Chondrocyte (in vitro differentiated cells): ENCODE results near the gene TBC1D14. TPM values are rescaled to one million over a fixed set of nuclear protein-coding genes. Genes with fewer than 3 reads are reported as not detected.

ENCODE experiments used
- DNase-seq: peaks from one replicate; pipeline ENCODE4 v3.0.0; 2021; ENCODE audit warnings: mixed read lengths, low spot score
- H3K27ac Mint-ChIP-seq: one replicate; pipeline ENCODE4 v1.8.0; 2021; ENCODE audit warnings: mild to moderate bottlenecking, moderate library complexity, mixed read lengths; ENCODE audit not compliant: unreplicated experiment
- H3K27me3 Mint-ChIP-seq: 2 replicates; pipeline ENCODE4 v1.8.0; 2021; ENCODE audit warnings: low read depth, mixed read lengths
- H3K36me3 Mint-ChIP-seq: 2 replicates; pipeline ENCODE4 v1.8.0; 2021; ENCODE audit warnings: low read depth, mixed read lengths
- H3K4me1 Mint-ChIP-seq: 2 replicates; pipeline ENCODE4 v1.8.0; 2021; ENCODE audit warnings: low read depth, mild to moderate bottlenecking, mixed read lengths
- H3K4me3 Mint-ChIP-seq: one replicate; pipeline ENCODE4 v1.8.0; 2021; ENCODE audit warnings: mild to moderate bottlenecking, moderate library complexity, mixed read lengths; ENCODE audit not compliant: unreplicated experiment
- H3K9me3 Mint-ChIP-seq: 2 replicates; pipeline ENCODE4 v1.8.0; 2021; ENCODE audit warnings: low read depth, mixed read lengths
- CTCF ChIP-seq: fragments of 200-600 bp; sonication (generic); IDR thresholded peaks from 2 replicates; pipeline ENCODE4 v1.5.0; 2021; ENCODE audit warnings: antibody characterized with exemption, mild to moderate bottlenecking, moderate library complexity
- total RNA-seq: library from RNA; stranded (reverse); gene quantifications from 3 replicates; pipeline ENCODE4 v1.2.1, GENCODE V29; 2021

TBC1D14 gene
- total RNA-seq, 1 donor from 2014 or later = 25.2 TPM

DNA sequence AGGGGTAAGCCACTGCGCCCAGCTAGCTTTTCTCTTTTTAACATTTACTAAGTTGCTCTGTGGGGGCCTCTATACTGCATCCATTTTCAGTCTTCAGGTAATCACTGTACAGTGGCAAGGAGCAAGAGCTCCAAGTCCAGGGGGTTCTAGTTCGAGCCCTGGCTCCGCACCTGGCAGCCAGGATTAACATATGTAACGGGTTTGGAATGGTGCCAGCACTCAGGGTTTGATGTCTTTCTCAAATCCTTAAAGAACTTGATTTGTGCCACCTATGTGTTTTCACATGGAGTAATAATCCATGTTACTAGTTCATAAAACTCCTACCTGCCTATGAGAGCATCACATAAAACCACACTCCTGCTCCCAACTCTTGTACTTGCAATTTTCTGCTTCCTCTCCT is 153.7 kb downstream of the TBC1D14 start:
- Mint-ChIP-seq H3K27ac (no peak overlapping the region), H3K4me1 (peaks cover 23% of the 10 kb centered on the region), H3K9me3 (no peaks in the 10 kb centered on the region), H3K36me3 (peaks cover 10% of the 10 kb centered on the region), H3K27me3 (no peaks in the 10 kb centered on the region), H3K4me3 (no peak overlapping the region)
- no peak for DNase-seq
- no peak for TF ChIP-seq CTCF

GRCh38 chr4:7066006-7066405 is 156.4 kb downstream of the TBC1D14 start:
- Mint-ChIP-seq H3K27me3 (peaks cover 2% of the 10 kb centered on the region), H3K9me3 (no peaks in the 10 kb centered on the region), H3K36me3 (peaks cover 9% of the 10 kb centered on the region), H3K27ac (no peak overlapping the region), H3K4me3 (peak overlapping the region; percentile 91), H3K4me1 (peaks cover 37% of the 10 kb centered on the region)
- TF ChIP-seq CTCF = no peak
- DNase-seq = no peak

DNA sequence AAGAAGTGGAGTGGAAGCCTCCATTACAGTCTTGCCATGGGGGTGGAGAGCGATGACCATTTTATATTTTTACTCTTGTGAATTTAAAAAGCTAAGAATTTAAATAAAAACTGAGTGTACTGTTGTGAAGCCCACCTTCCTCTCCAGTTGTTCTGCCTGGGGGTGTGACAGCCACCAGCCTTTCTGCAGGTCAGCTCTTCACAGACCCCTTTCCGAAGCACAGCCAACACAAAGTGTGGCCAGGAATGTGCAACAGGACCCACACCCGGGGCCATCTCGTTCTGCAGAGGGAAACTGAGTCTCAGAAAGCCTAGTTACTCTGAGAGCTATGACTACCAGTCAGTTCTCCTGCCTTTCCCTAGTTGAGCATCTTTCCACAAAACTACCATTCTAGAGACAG is 156.9 kb downstream of the TBC1D14 start:
- H3K4me3 Mint-ChIP-seq = peak overlapping the region; percentile 91
- H3K36me3 Mint-ChIP-seq = peaks cover 4% of the 10 kb centered on the region
- no peak for TF ChIP-seq CTCF
- peaks cover 37% of the 10 kb centered on the region for H3K4me1 Mint-ChIP-seq
- DNase-seq = no peak
- no peaks in the 10 kb centered on the region for H3K9me3 Mint-ChIP-seq
- no peak overlapping the region for H3K27ac Mint-ChIP-seq
- H3K27me3 Mint-ChIP-seq = peaks cover 2% of the 10 kb centered on the region

- Mint-ChIP-seq H3K4me1 (peaks cover 37% of the 10 kb centered on the region), H3K27me3 (peaks cover 2% of the 10 kb centered on the region), H3K27ac (peak overlapping the region; percentile 85), H3K36me3 (peaks cover 4% of the 10 kb centered on the region), H3K9me3 (no peaks in the 10 kb centered on the region), H3K4me3 (peak overlapping the region; percentile 91)
- no peak for DNase-seq
- no peak for TF ChIP-seq CTCF
Measured at GRCh38 chr4:7067126-7067451, 157.5 kb downstream of the TBC1D14 start.

DNA sequence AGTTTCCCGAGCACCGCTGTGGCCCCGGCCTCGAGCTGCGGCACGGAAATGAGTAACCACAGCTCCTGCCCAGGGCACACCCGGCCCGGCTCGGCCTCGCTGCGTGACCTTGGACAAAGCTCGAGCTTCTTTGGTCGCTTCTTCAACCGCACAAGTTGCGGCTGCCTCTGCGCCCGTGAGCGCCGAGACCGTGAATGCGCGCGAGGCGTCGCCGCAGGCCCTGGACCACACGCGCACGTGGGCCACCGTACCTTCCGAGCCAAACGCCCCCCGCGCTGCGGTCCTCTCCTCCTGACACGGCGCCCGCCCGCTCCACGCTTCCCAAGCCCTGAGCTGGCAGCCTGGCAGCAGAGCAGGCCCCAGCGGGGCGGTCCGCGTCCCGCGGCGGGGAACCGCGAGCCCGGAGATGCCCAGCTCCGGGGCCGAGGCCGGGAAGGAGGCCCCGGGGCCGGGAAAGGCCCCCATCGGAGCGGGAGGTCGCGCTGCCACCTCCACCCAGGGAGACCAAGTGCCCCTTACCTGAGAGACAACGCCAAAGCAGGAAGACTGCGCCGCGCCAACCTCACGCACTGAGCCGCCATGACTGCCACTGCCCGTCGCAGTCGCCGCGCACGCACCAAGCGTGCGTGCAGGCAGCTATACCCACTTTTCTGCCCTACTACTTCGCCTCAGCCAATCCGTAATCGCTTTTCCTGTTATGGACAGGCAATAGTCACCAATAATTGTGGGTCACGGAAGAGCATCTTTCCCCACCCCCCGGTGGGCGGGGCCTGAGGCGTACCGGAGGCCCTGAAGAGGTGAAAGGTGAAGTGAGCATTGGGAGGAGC is 158.0 kb downstream of the TBC1D14 start, which contains the start of gene GRPEL1:
Gene GRPEL1 (minus strand): TSS at position 613 of the 827 bp plus-strand sequence. CDS start 32 bp downstream, at position 581.
- H3K4me3 Mint-ChIP-seq = peak within 1 kb of the TSS; percentile 91
- H3K9me3 Mint-ChIP-seq = no peaks in the 10 kb centered on the region
- peak; percentile 99 for DNase-seq
- H3K4me1 Mint-ChIP-seq = peaks cover 37% of the 10 kb centered on the region
- H3K27me3 Mint-ChIP-seq = peaks cover 2% of the 10 kb centered on the region
- H3K36me3 Mint-ChIP-seq = peaks cover 3% of the 10 kb centered on the region
- H3K27ac Mint-ChIP-seq = peak within 1 kb of the TSS; percentile 91
- no peak for TF ChIP-seq CTCF
